Measurements from ENCODE around the gene GON7. TPM values are rescaled to one million over a fixed set of nuclear protein-coding genes. Genes with fewer than 3 reads are reported as not detected.

GON7 gene
- polyA plus RNA-seq, 3 donors: 4.8 to 24.0 (median 22.7) TPM

DNA sequence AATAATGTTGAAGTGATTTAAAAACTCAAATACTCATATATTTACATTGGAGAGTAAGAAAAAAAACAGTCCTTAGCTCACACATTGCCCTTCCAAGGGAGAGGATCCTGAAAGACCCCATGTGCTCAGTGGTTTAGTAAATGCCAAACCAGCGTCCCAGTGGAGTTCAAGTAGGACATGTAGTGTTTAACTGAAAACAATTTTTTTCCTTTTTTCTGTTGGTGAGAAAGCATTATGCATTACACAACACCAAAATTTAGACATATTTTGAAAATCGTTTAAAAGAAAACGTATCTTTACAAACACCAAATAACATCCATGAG is 33.8 kb upstream of the GON7 start:
- Mint-ChIP-seq H3K4me1 (no peaks in the 10 kb centered on the region), H3K36me3 (peaks cover 55 to 63% of the 10 kb centered on the region in 2 donors), H3K27me3 (ENCODE audit: low read depth in 3 of 3) (no peaks in the 10 kb centered on the region), H3K27ac (no peak overlapping the region), H3K9me3 (no peaks in the 10 kb centered on the region), H3K4me3 (no peak overlapping the region)
- Histone ChIP-seq H3K27ac (ENCODE audit: low read depth in 1 of 2, low read length in 2 of 2) (no peak overlapping the region), H3K9ac (ENCODE audit: insufficient read depth, low read length, poor library complexity, severe bottlenecking) (no peak overlapping the region), H3K9me3 (replicated peaks in 1 of 2; ENCODE audit: control insufficient read depth in 1 of 2, insufficient read depth in 1 of 2, low read length in 2 of 2) (no peaks in the 10 kb centered on the region), H3K79me2 (ENCODE audit: insufficient read depth, low read length) (no peaks in the 10 kb centered on the region), H3K4me1 (ENCODE audit: control insufficient read depth in 1 of 2, insufficient read depth in 2 of 2, low read length in 2 of 2) (no peaks in the 10 kb centered on the region), H2AFZ (ENCODE audit: insufficient read depth, low read depth, low read length, poor library complexity, severe bottlenecking) (no peak overlapping the region), H3K36me3 (replicated peaks in 1 of 2; ENCODE audit: control insufficient read depth in 1 of 2, insufficient read depth in 2 of 2, low read length in 2 of 2) (peaks cover 36 to 68% of the 10 kb centered on the region in 2 donors), H3K4me3 (replicated peaks in 1 of 3; ENCODE audit: low read depth in 2 of 3, low read length in 3 of 3) (no peak overlapping the region), H3K27me3 (ENCODE audit: control insufficient read depth in 2 of 2, insufficient read depth in 2 of 2, low read length in 2 of 2) (no peaks in the 10 kb centered on the region), H4K20me1 (ENCODE audit: insufficient read depth, low read length) (no peaks in the 10 kb centered on the region), H3K4me2 (replicated peaks; ENCODE audit: extremely low read depth, low read length, poor library complexity, severe bottlenecking) (no peak overlapping the region)
- WGBS (ENCODE audit: insufficient coverage): 100% methylated on average over 1 of the region's 3 CpGs
- DNase-seq: no peak
- TF ChIP-seq, protein P1, sequence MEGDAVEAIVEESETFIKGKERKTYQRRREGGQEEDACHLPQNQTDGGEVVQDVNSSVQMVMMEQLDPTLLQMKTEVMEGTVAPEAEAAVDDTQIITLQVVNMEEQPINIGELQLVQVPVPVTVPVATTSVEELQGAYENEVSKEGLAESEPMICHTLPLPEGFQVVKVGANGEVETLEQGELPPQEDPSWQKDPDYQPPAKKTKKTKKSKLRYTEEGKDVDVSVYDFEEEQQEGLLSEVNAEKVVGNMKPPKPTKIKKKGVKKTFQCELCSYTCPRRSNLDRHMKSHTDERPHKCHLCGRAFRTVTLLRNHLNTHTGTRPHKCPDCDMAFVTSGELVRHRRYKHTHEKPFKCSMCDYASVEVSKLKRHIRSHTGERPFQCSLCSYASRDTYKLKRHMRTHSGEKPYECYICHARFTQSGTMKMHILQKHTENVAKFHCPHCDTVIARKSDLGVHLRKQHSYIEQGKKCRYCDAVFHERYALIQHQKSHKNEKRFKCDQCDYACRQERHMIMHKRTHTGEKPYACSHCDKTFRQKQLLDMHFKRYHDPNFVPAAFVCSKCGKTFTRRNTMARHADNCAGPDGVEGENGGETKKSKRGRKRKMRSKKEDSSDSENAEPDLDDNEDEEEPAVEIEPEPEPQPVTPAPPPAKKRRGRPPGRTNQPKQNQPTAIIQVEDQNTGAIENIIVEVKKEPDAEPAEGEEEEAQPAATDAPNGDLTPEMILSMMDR (IDR thresholded peaks at IDR 0.05): no peak
- intact Hi-C loops (cut with micrococcal nuclease): no loop called here

DNA sequence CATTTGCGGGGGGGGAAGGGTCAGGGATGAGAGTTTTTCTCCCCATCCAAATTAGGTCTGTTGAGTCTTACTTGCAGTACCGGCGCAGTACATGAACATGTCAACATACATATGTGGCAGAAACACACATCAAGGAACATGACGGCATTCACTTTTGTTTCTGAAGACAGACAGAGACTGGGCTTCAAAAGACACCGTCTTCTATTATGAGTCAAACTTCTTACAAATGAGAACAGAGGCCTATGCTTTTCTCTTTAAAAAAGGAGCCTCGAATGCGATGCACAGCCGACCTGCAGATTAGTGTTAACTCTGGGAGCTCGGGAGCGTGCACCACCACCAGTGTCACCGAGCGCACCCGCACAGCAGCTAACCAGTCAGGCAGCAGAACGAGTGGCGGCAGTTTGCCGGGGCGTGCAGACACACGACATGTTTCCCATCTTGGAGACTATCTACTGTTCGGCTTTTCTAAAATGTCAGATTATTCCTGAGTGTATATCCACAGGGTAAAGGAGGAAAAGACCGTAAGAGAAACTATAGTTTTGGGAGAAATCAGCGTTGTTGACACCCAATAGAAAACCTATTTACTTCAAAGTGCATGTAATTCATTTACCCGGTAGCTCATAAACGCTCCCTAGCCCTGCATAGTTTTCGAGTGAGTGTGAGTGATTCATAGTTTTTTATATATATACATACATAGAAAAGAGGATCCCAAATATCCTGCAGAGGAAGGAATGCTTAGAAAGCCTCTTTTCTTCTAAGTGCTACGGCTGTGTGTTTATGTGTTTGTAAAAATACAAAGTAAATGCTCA is 33.2 kb upstream of the GON7 start:
- peaks cover 30 to 62% of the 10 kb centered on the region in 2 donors for H3K36me3 ChIP-seq (replicated peaks in 1 of 2; ENCODE audit: control insufficient read depth in 1 of 2, insufficient read depth in 2 of 2, low read length in 2 of 2)
- H3K4me1 ChIP-seq (ENCODE audit: control insufficient read depth in 1 of 2, insufficient read depth in 2 of 2, low read length in 2 of 2): no peaks in the 10 kb centered on the region
- H3K27ac ChIP-seq (ENCODE audit: low read depth in 1 of 2, low read length in 2 of 2): no peak overlapping the region
- DNase-seq: no peak
- TF ChIP-seq, protein P1 (IDR thresholded peaks at IDR 0.05): no peak
- Mint-ChIP-seq H3K9me3 (no peaks in the 10 kb centered on the region), H3K4me3 (no peak overlapping the region), H3K36me3 (peaks cover 50 to 57% of the 10 kb centered on the region in 2 donors), H3K27ac (no peak overlapping the region), H3K4me1 (no peaks in the 10 kb centered on the region), H3K27me3 (ENCODE audit: low read depth in 3 of 3) (peaks cover 0 to under 1% (median 0%) of the 10 kb centered on the region in 3 donors)
- WGBS (ENCODE audit: insufficient coverage): 100% methylated on average over 13 of the region's 25 CpGs
- H3K9me3 ChIP-seq (replicated peaks in 1 of 2; ENCODE audit: control insufficient read depth in 1 of 2, insufficient read depth in 1 of 2, low read length in 2 of 2): no peaks in the 10 kb centered on the region
- no peak overlapping the region for H3K9ac ChIP-seq (ENCODE audit: insufficient read depth, low read length, poor library complexity, severe bottlenecking)
- H3K27me3 ChIP-seq (ENCODE audit: control insufficient read depth in 2 of 2, insufficient read depth in 2 of 2, low read length in 2 of 2): no peaks in the 10 kb centered on the region
- intact Hi-C loops (cut with micrococcal nuclease): no loop called here
- no peaks in the 10 kb centered on the region for H4K20me1 ChIP-seq (ENCODE audit: insufficient read depth, low read length)
- H3K79me2 ChIP-seq (ENCODE audit: insufficient read depth, low read length): no peaks in the 10 kb centered on the region
- H2AFZ ChIP-seq (ENCODE audit: insufficient read depth, low read depth, low read length, poor library complexity, severe bottlenecking): no peak overlapping the region
- no peak overlapping the region for H3K4me3 ChIP-seq (replicated peaks in 1 of 3; ENCODE audit: low read depth in 2 of 3, low read length in 3 of 3)
- H3K4me2 ChIP-seq (replicated peaks; ENCODE audit: extremely low read depth, low read length, poor library complexity, severe bottlenecking): no peak overlapping the region
